Measurements from ENCODE around the gene CCR6. TPM values are rescaled to one million over a fixed set of nuclear protein-coding genes. Genes with fewer than 3 reads are reported as not detected.

The CCR6 gene
- total RNA-seq, 1 donor from 2014 or later = not detected

GRCh38 chr6:167130008-167130677, 7.2 kb downstream of the CCR6 start:
- Mint-ChIP-seq H3K4me3 (ENCODE audit: low read depth) (no peak overlapping the region), H3K36me3 (ENCODE audit: insufficient read depth) (no peaks in the 10 kb centered on the region), H3K4me1 (ENCODE audit: low read depth) (peaks cover 4% of the 10 kb centered on the region), H3K9me3 (ENCODE audit: low read depth) (no peaks in the 10 kb centered on the region), H3K27ac (no peak overlapping the region), H3K27me3 (peaks cover 8% of the 10 kb centered on the region)
- no peak for TF ChIP-seq CTCF (IDR thresholded peaks at IDR 0.05; ENCODE audit: unreplicated experiment)
- DNase-seq (ENCODE audit: low spot score, unreplicated experiment) = no peak

GRCh38 chr6:167130712-167131684, 8.1 kb downstream of the CCR6 start:
- Mint-ChIP-seq H3K9me3 (ENCODE audit: low read depth) (no peaks in the 10 kb centered on the region), H3K27me3 (peaks cover 8% of the 10 kb centered on the region)
- no peak for DNase-seq (ENCODE audit: low spot score, unreplicated experiment)

GRCh38 chr6:167134448-167135328, 11.8 kb downstream of the CCR6 start:
- Mint-ChIP-seq H3K36me3 (ENCODE audit: insufficient read depth) (no peaks in the 10 kb centered on the region), H3K4me1 (ENCODE audit: low read depth) (peaks cover 9% of the 10 kb centered on the region), H3K4me3 (ENCODE audit: low read depth) (no peak overlapping the region), H3K9me3 (ENCODE audit: low read depth) (no peaks in the 10 kb centered on the region), H3K27ac (peak overlapping the region; percentile 44), H3K27me3 (peaks cover 8% of the 10 kb centered on the region)
- DNase-seq (ENCODE audit: low spot score, unreplicated experiment) = no peak
- TF ChIP-seq CTCF (IDR thresholded peaks at IDR 0.05; ENCODE audit: unreplicated experiment) = no peak

More at GRCh38 chr6:167130712-167131684, 8.1 kb downstream of the CCR6 start:
- no peak for TF ChIP-seq CTCF (IDR thresholded peaks at IDR 0.05; ENCODE audit: unreplicated experiment)
- peaks cover 4% of the 10 kb centered on the region for H3K4me1 Mint-ChIP-seq (ENCODE audit: low read depth)
- H3K27ac Mint-ChIP-seq = no peak overlapping the region
- no peak overlapping the region for H3K4me3 Mint-ChIP-seq (ENCODE audit: low read depth)
- H3K36me3 Mint-ChIP-seq (ENCODE audit: insufficient read depth) = no peaks in the 10 kb centered on the region

GRCh38 chr6:167136376-167136775, 13.5 kb downstream of the CCR6 start:
- no peaks in the 10 kb centered on the region for H3K9me3 Mint-ChIP-seq (ENCODE audit: low read depth)
- no peak overlapping the region for H3K4me3 Mint-ChIP-seq (ENCODE audit: low read depth)
- peaks cover 3% of the 10 kb centered on the region for H3K27me3 Mint-ChIP-seq
- no peak overlapping the region for H3K27ac Mint-ChIP-seq
- no peaks in the 10 kb centered on the region for H3K36me3 Mint-ChIP-seq (ENCODE audit: insufficient read depth)
- peaks cover 17% of the 10 kb centered on the region for H3K4me1 Mint-ChIP-seq (ENCODE audit: low read depth)
- TF ChIP-seq CTCF (IDR thresholded peaks at IDR 0.05; ENCODE audit: unreplicated experiment) = no peak
- DNase-seq (ENCODE audit: low spot score, unreplicated experiment) = no peak

Measured in progenitor cell of endocrine pancreas (in vitro differentiated cells).